Measurements from ENCODE around the gene CSRP3.

- TF ChIP-seq HDAC6 (IDR thresholded peaks at IDR 0.05; ENCODE audit: low read depth, low read length) = no peak
- TF ChIP-seq CTCF (IDR thresholded peaks at IDR 0.05 in 2 of 3, conservative IDR thresholded peaks at IDR 0.05 in 1 of 3; ENCODE audit: insufficient read depth in 2 of 3, low read depth in 1 of 3, low read length in 3 of 3) = no peak
Measured at GRCh38 chr11:19181531-19182261, 20.1 kb downstream of the CSRP3 start.
